GM13976 (cell line): ENCODE results near the gene NBAS.
"Not testable (repeated sequence)": the region's sequence is repeated elsewhere in the genome, so short reads cannot be mapped to it uniquely, and the experiment has no call there.

Experiments used
- DNase-seq: peaks from one replicate; pipeline ENCODE4 v3.0.0; 2012; ENCODE audit warnings: low spot score
- in situ Hi-C: fragments of 300-500 bp; cut with MboI; formaldehyde crosslinking; loops from one replicate; pipeline ENCODE4 v1.12.0; 2022; ENCODE audit warnings: low sequenced_read_pairs, mixed read lengths, inconsistent platforms; ENCODE audit not compliant: unreplicated experiment
- TF ChIP-seq, protein P1 (sequence below): IDR thresholded peaks from 2 replicates; pipeline ENCODE4 v1.5.1; 2012; ENCODE audit warnings: borderline replicate concordance, mild to moderate bottlenecking; ENCODE audit not compliant: insufficient read depth; ENCODE audit errors: extremely low read depth, missing control alignments, control extremely low read depth

Gene NBAS

GRCh38 chr2:15511686-15512085, 49.4 kb downstream of the NBAS start:
- TF ChIP-seq, protein P1, sequence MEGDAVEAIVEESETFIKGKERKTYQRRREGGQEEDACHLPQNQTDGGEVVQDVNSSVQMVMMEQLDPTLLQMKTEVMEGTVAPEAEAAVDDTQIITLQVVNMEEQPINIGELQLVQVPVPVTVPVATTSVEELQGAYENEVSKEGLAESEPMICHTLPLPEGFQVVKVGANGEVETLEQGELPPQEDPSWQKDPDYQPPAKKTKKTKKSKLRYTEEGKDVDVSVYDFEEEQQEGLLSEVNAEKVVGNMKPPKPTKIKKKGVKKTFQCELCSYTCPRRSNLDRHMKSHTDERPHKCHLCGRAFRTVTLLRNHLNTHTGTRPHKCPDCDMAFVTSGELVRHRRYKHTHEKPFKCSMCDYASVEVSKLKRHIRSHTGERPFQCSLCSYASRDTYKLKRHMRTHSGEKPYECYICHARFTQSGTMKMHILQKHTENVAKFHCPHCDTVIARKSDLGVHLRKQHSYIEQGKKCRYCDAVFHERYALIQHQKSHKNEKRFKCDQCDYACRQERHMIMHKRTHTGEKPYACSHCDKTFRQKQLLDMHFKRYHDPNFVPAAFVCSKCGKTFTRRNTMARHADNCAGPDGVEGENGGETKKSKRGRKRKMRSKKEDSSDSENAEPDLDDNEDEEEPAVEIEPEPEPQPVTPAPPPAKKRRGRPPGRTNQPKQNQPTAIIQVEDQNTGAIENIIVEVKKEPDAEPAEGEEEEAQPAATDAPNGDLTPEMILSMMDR, result no peak
- in situ Hi-C loops, result no loop called here
- DNase-seq, result no peak

- TF ChIP-seq, protein P1, result no peak
- DNase-seq, result no peak
- in situ Hi-C loops, result no loop called here
These were observed 50.6 kb downstream of the NBAS start for GRCh38 chr2:15510552-15510951.

- in situ Hi-C loops, result no loop called here
- TF ChIP-seq, protein P1, result no peak
- DNase-seq, result no peak
These were observed 51.0 kb downstream of the NBAS start for GRCh38 chr2:15510131-15510530.

DNA sequence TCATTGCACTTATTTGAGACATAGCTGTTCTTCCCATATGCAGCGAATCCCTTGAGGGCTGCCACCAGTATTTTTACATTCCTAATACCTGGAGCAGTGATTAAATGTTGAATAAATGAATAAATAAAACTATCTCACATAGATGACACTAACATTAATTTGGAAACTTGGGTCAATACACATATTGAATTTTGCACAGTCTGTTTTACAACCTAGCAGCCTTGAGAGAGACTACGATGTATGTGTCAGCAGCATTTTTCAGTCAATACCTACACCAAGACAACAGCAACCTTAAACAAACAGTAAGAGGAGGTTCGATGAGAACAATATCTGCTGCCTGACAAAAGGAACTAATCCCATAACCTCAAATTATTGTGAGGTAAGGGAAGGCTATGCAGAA, 53.4 kb downstream of the NBAS start:
- in situ Hi-C loops, result no loop called here
- TF ChIP-seq, protein P1, result no peak
- no peak for DNase-seq

DNA sequence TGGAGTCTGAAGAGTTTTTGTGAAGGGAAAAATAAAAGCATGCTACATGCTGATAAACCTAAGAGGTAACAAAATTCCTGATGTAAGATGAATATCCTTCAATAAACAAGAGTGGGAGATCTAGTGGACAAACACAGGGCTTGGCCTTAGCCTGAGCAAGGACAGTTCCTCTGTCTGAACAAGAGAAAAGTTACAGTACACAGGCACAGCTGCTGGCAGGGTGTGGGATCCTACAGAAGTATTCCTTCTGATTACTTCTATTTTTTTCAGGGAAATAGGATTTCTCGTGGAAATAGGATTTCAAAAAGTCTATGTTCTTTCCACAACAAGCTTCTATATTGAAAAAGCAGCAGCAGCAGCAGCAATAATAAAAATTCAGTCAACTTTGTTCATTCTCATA, 54.1 kb downstream of the NBAS start:
- DNase-seq, result no peak
- TF ChIP-seq, protein P1, result no peak
- in situ Hi-C loops, result no loop called here

- TF ChIP-seq, protein P1, result no peak
- no peak for DNase-seq
- in situ Hi-C loops, result no loop called here
These were observed 54.8 kb downstream of the NBAS start for GRCh38 chr2:15506229-15506819.

DNA sequence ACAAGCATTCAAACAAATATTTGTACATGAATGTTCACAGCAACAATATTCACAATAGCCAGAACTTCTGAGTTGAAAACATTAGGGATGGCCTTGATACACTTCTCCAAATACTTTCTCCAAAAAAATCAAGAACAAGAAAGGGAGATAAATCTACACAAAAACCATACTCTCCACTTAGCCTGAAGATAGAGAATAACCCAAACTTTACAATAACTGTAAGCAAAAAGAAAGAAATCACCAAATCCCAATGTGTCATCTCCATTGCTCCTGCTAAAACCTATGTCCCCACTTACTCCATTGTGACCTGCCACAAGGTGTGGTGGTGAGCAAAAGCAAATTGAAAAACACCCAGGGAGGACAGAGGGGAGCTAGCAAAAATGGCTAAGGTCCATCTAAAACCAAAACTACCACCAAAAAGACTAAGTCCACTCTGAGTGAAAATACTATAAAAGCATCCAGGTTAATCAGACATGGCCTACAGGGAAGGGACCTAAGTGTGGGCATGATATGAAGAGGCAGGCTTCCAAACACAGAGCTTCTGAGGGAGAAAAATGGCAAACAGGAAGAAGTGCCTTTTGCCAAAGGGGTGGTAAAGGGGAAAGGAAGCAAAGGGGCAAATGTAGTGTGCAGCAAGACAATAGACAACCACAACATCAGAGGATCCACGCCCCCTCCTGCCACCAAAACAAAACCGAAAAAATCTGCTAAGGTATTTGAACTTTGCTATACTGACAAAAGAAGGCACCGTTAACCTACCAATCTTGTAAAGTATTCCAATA, 56.1 kb downstream of the NBAS start:
- in situ Hi-C loops, result no loop called here
- TF ChIP-seq, protein P1, result no peak
- DNase-seq, result no peak

GRCh38 chr2:15499251-15499650, 61.9 kb downstream of the NBAS start:
- DNase-seq, in situ Hi-C loops: not testable (repeated sequence)
